ENCODE data around the gene WDR31. TPM values are rescaled to one million over a fixed set of nuclear protein-coding genes. Genes with fewer than 3 reads are reported as not detected.
A peak's percentile ranks its signal among the peaks of the same experiment; 100 is the strongest.

Gene WDR31
- polyA plus RNA-seq, 2 of the 4 experiments (the other 2 are of a cell fraction), result 1.9 to 2.9 TPM

- no peak for TF ChIP-seq ZNF302 (CRISPR knock-in tag; IDR thresholded peaks at IDR 0.05)
- TF ChIP-seq CEBPB (IDR thresholded peaks at IDR 0.05), result no peak
- no peak for TF ChIP-seq TFCP2L1 (CRISPR knock-in tag; IDR thresholded peaks at IDR 0.05)
- TF ChIP-seq ATOH8 (CRISPR knock-in tag; IDR thresholded peaks at IDR 0.05; ENCODE audit: low read depth), result no peak
- TF ChIP-seq PHF8 (IDR thresholded peaks at IDR 0.05; ENCODE audit: borderline replicate concordance, low read depth), result peak; percentile 77; the same call in 1 of the 2 replicates
- TF ChIP-seq ESRRA (IDR thresholded peaks at IDR 0.05; ENCODE audit: borderline replicate concordance, low read length), result no peak
- TF ChIP-seq HEYL (CRISPR knock-in tag; IDR thresholded peaks at IDR 0.05), result no peak
- TF ChIP-seq ELK1 (IDR thresholded peaks at IDR 0.05; ENCODE audit: low read depth, low read length), result no peak
- TF ChIP-seq MAX (IDR thresholded peaks at IDR 0.05), result peak; percentile 41; the same call in 1 of the 2 replicates
- TF ChIP-seq RNF2 (IDR thresholded peaks at IDR 0.05; ENCODE audit: borderline replicate concordance, low read depth), result no peak
- no peak for TF ChIP-seq E2F6 (IDR thresholded peaks at IDR 0.05; ENCODE audit: borderline replicate concordance, low read depth)
- no peak for TF ChIP-seq CHD2 (IDR thresholded peaks at IDR 0.05; ENCODE audit: low read length, partially characterized antibody)
- TF ChIP-seq CBX8 (IDR thresholded peaks at IDR 0.05), result no peak
- TF ChIP-seq RFX5 (IDR thresholded peaks at IDR 0.05), result no peak
- TF ChIP-seq FOSL2 (IDR thresholded peaks at IDR 0.05), result no peak
- TF ChIP-seq FOSL2 (CRISPR knock-in tag; IDR thresholded peaks at IDR 0.05), result 0 out of 2 replicates have a peak, but pooled peaks have one; percentile 10
- TF ChIP-seq FOSB (CRISPR knock-in tag; IDR thresholded peaks at IDR 0.05), result no peak
- TF ChIP-seq NR3C1 (IDR thresholded peaks at IDR 0.05), result no peak
- TF ChIP-seq ZSCAN20 (CRISPR knock-in tag; IDR thresholded peaks at IDR 0.05), result no peak
- no peak for TF ChIP-seq USF2 (IDR thresholded peaks at IDR 0.05)
- TF ChIP-seq NFE2L2 (conservative IDR thresholded peaks at IDR 0.05; ENCODE audit: low read length), result no peak
- TF ChIP-seq JUNB (IDR thresholded peaks at IDR 0.05), result no peak
- 0 out of 2 replicates have a peak, but pooled peaks have one; percentile 44 for TF ChIP-seq MYC (IDR thresholded peaks at IDR 0.05; ENCODE audit: borderline replicate concordance, low read length)
- no peak for TF ChIP-seq POLR2AphosphoS2 (conservative IDR thresholded peaks at IDR 0.05; ENCODE audit: low read length)
- no peak for TF ChIP-seq RARB (CRISPR knock-in tag; IDR thresholded peaks at IDR 0.05)
- TF ChIP-seq RCOR1 (IDR thresholded peaks at IDR 0.05; ENCODE audit: low read depth, low read length), result no peak
- TF ChIP-seq GATA3 (IDR thresholded peaks at IDR 0.05; ENCODE audit: borderline replicate concordance), result no peak
These were observed 36.8 kb upstream of the WDR31 start, which contains the start of gene HDHD3 (continued) for GRCh38 chr9:113376634-113377567.

All from A549 (cell line).